PFSK-1 (cell line): ENCODE results near the gene BLTP3A.

ENCODE experiments used
- FOXP2 ChIP-seq: optimal IDR thresholded peaks from 2 replicates; pipeline ENCODE3; 2011; ENCODE audit warnings: borderline replicate concordance, control low read depth, inconsistent platforms; ENCODE audit not compliant: insufficient read depth; ENCODE audit errors: extremely low read length, extremely low read depth
- POLR2AphosphoS5 ChIP-seq: IDR thresholded peaks from 2 replicates; pipeline ENCODE4 v1.6.1; 2012; ENCODE audit warnings: low read depth, mild to moderate bottlenecking, control low read depth, low read length, moderate library complexity
- SIN3A ChIP-seq: IDR thresholded peaks from 2 replicates; pipeline ENCODE4 v1.6.1; 2012; ENCODE audit warnings: mild to moderate bottlenecking, low read length, moderate library complexity, borderline replicate concordance; ENCODE audit not compliant: insufficient read depth
- TAF1 ChIP-seq: IDR thresholded peaks from 2 replicates; pipeline ENCODE4 v1.6.1; 2012; ENCODE audit warnings: low read length, control low read depth, borderline replicate concordance; ENCODE audit not compliant: insufficient read depth
- TF ChIP-seq, protein P1 (sequence below), 2 experiments: IDR thresholded peaks; 2 replicates each; pipeline versions ENCODE4 v1.6.1 to v1.8.0; 2011 to 2012; ENCODE audit warnings: low read depth in 2 of 2, low read length in 2 of 2, control low read depth in 1 of 2, inconsistent platforms in 1 of 2, mild to moderate bottlenecking in 1 of 2, moderate library complexity in 1 of 2; ENCODE audit not compliant: insufficient read depth in 1 of 2

GRCh38 chr6:34817446-34817845 lies 25.6 kb downstream of the BLTP3A start:
- TF ChIP-seq POLR2AphosphoS5, result no peak
- TF ChIP-seq SIN3A, result no peak
- TF ChIP-seq, protein P1, sequence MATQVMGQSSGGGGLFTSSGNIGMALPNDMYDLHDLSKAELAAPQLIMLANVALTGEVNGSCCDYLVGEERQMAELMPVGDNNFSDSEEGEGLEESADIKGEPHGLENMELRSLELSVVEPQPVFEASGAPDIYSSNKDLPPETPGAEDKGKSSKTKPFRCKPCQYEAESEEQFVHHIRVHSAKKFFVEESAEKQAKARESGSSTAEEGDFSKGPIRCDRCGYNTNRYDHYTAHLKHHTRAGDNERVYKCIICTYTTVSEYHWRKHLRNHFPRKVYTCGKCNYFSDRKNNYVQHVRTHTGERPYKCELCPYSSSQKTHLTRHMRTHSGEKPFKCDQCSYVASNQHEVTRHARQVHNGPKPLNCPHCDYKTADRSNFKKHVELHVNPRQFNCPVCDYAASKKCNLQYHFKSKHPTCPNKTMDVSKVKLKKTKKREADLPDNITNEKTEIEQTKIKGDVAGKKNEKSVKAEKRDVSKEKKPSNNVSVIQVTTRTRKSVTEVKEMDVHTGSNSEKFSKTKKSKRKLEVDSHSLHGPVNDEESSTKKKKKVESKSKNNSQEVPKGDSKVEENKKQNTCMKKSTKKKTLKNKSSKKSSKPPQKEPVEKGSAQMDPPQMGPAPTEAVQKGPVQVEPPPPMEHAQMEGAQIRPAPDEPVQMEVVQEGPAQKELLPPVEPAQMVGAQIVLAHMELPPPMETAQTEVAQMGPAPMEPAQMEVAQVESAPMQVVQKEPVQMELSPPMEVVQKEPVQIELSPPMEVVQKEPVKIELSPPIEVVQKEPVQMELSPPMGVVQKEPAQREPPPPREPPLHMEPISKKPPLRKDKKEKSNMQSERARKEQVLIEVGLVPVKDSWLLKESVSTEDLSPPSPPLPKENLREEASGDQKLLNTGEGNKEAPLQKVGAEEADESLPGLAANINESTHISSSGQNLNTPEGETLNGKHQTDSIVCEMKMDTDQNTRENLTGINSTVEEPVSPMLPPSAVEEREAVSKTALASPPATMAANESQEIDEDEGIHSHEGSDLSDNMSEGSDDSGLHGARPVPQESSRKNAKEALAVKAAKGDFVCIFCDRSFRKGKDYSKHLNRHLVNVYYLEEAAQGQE (IDR thresholded peaks at IDR 0.05; ENCODE audit: insufficient read depth in 1 of 2, low read depth in 2 of 2, low read length in 2 of 2), result no peak
- no peak for TF ChIP-seq FOXP2
- TF ChIP-seq TAF1, result no peak
